NCI-H1417 (cell line): Measurements from ENCODE around the gene MRPL41.
"Not testable (repeated sequence)": the region's sequence is repeated elsewhere in the genome, so short reads cannot be mapped to it uniquely, and the experiment has no call there.

ENCODE experiments used
- DNase-seq, 3 experiments: peaks; one replicate each; lab custom pipeline; 2025; lab: John Stamatoyannopoulos, UW

The MRPL41 gene

DNA sequence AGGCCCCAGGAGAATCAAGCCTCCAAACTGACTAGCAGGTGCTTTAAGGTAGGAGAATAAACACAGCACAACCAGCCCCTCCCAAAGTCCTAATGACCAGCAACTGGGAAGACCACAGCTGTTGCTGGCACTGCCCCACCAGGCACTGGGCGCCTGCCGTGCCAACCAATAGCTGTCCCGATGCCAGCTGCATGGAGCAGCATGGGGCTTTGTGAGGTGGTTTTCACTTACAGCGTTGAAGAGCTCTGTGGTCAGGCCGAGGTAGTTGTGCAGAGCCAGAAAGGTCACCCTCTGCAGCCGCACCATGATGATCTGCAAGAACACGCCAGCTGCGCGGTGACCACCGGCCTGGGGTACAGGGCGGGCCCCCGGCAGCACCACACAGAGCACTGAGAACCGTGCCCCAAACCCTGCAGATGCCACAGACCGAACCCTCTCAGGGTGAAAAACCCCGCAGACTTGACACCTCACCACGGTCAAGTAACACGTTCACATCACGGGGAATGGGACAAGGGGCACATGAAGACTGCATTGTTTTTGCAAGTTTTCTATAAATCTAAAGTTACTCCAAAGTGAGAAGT, 30.2 kb upstream of the MRPL41 start:
- DNase-seq, result no peak

GRCh38 chr9:137522746-137523455, 28.8 kb upstream of the MRPL41 start:
- DNase-seq, result no peak

DNA sequence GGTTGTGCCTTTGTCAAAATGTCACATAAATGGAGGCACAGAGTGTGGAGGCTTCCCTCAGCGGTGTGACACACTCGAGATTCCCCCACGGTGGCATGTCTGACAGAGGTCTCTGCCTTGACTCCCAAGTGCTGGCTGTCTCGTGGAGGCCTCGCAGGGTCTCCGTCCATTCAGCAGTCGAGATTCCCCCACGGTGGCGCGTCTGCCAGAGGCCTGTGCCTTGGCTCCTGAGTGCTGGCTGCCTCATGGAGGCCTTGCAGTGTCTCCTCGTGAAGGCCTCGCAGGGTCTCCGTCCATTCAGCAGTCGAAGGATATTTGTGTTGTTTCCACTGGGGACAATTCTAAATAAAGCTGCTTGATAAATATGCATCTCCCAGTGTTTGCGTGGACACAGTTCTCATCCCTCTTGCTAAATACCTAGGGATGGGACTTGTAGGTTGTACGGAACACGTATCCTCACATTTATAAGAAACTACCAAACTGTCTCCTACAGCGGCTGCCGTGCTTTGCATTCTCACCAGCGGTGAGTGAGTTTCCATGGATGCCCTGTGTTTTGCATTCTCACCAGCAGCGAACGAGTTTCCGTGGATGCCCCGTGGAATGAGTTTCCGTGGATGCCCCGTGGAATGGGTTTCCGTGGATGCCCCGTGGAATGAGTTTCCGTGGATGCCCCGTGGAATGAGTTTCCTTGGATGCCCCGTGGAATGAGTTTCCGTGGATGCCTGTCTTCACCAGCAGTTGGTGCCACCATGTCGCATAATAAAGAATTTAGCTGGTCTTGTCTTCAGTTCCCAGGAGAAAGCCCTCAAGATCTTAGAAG, 27.3 kb upstream of the MRPL41 start:
- no peak for DNase-seq

- DNase-seq, result no peak
These were observed 26.7 kb upstream of the MRPL41 start for GRCh38 chr9:137524981-137525317.

GRCh38 chr9:137530331-137530730, 21.3 kb upstream of the MRPL41 start:
- DNase-seq, result no peak

GRCh38 chr9:137531099-137531765, 20.4 kb upstream of the MRPL41 start:
- no peak for DNase-seq

GRCh38 chr9:137532891-137533468, 18.7 kb upstream of the MRPL41 start:
- not testable (repeated sequence) for DNase-seq

DNA sequence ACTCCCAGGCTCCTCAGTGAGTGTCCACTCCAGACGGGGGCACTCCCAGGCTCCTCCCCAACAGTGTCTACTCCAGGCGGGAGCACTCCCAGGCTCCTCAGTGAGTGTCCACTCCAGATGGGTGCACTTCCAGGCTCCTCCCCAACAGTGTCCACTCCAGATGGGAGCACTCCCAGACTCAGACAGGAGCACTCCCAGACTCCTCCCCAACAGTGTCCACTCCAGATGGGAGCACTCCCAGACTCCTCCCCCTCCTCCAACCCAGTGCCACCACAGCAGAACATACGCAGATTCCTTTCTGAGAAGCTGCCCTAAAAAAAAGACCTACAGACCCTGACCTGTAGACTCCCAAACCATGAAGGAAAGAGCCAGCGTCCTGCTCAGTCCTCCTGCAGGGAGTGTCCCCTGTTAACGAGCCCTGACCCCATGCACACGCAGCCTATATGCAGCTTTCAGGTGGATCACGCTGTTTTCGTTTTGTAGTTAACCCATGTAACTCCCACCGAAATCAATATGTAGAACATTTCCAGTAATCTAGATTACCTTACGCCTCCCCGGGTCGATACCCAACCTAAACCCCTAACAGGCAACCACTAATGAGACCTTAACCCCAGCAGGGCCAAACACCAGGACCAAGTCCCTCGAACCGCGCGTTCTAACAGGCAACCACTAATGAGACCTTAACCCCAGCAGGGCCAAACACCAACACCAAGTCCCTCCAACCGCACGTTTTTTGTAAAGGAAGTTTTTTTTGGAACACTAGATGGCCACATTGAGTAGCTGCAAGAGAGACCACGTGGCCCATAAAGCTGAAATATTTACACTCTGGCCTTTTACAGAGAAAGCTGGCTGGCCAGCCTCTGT, 17.2 kb upstream of the MRPL41 start:
- peak; percentile 64 to 90 (median 75) for DNase-seq

GRCh38 chr9:137535120-137535428, 16.6 kb upstream of the MRPL41 start:
- DNase-seq, result no peak

DNA sequence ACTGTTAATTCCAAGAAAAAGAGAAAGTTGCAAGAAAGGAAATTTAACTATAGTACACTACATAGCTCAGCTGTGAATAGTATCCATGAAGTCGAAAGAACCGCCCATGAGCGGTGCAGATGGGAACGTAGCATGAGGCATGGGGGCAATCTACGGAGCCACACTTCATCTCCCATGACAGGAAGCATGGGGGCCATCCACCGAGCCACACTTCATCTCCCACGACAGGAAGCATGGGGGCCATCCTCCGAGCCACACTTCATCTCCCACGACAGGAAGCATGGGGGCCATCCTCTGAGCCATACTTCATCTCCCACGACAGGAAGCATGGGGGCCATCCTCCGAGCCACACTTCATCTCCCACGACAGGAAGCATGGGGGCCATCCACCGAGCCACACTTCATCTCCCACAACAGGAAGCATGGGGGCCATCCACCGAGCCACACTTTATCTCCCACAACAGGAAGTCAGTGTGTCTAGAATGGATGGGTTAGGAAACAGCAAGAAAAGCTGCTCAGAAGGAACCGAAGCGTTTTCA, 15.0 kb upstream of the MRPL41 start:
- DNase-seq, result not testable (repeated sequence)

DNA sequence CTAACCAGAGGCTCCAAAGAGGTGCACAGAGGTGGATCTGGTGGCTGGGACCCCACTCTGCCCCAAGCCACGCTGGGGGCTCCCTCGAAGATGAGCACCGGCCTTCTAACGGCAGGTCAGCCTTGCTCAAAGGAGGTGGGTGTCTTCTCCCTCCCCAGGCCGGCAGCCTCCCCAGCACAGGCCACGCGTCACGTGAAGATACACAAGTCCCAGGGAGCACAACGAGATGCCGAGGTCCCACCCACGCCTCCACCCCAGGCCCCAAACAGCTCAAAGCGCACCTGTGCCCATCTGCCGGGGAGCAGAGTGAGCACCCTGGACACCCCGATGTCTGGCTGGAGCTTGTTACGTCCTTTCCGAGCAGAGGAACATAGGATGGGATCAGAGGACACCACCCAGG, 13.6 kb upstream of the MRPL41 start:
- no peak for DNase-seq

DNA sequence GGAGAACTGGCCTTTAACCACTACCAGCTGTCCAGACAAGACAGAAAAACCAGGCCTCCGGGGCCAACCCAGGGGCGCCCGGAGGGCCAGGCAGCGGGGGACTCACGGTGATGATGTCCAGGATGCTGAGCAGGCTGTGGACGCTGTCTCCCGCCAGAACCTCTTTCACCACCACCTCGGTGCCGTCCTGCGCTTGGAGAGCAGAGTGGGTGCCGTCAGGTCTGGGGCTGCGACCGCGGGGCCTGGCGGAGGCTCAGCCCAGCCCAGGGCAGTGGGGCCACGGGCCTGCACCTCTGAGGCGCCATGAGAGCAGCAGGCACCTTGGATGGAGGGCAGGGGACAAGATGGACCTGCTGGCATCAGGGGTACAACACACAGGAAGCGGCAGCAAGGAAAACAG, 11.1 kb upstream of the MRPL41 start:
- no peak for DNase-seq

- DNase-seq, result no peak
These were observed 9.2 kb upstream of the MRPL41 start for GRCh38 chr9:137542486-137542885.

GRCh38 chr9:137543237-137543963, 8.3 kb upstream of the MRPL41 start:
- no peak for DNase-seq

GRCh38 chr9:137544176-137544760, 7.4 kb upstream of the MRPL41 start:
- no peak for DNase-seq

GRCh38 chr9:137545123-137545522, 6.6 kb upstream of the MRPL41 start:
- no peak for DNase-seq

- DNase-seq, result no peak
These were observed 3.8 kb upstream of the MRPL41 start for GRCh38 chr9:137547687-137548543.

DNA sequence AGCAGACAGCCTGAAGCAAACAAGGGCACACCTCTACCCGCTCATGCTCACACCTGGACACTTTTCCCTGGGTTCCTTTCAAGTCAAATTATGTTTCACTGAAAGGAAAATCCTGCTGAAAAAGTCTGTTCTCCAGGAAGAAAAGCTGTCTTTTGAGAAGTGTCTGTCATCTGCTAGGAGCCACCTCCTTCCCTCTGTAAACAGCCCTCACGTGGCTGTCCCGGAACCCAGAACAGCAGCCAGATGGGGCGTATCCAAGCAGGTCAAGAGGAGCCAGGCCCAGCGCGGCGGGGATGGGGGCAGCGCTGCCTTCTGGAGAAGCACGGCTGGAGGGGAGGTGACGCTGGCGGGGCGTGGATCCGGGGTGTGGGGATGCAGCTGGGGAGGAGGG, 1.5 kb upstream of the MRPL41 start, which contains the start of gene PNPLA7:
Gene PNPLA7 (minus strand): TSS at position 172 of the 391 bp plus-strand sequence. CDS start 205 bp downstream, outside the sequence.
- peak; percentile 70 to 90 (median 83) for DNase-seq

- DNase-seq, result not testable (repeated sequence)
These were observed 768 bp upstream of the MRPL41 start for GRCh38 chr9:137550958-137551263.
